H1 (cell line): ENCODE data around the gene DHRS7B. TPM values are rescaled to one million over a fixed set of nuclear protein-coding genes. Genes with fewer than 3 reads are reported as not detected.

ENCODE experiments used
- CEBPB ChIP-seq: IDR thresholded peaks from 2 replicates; pipeline ENCODE4 v1.6.1; 2012; ENCODE audit warnings: low read depth, low read length
- EP300 ChIP-seq, 2 experiments: IDR thresholded peaks; 1 replicate in 1 of 2; 2 replicates in 1 of 2; pipeline ENCODE4 v1.6.1; 2011 to 2012; ENCODE audit warnings: low read depth in 2 of 2, low read length in 2 of 2, mild to moderate bottlenecking in 2 of 2, borderline replicate concordance in 1 of 2, inconsistent platforms in 1 of 2, moderate library complexity in 1 of 2
- GTF2F1 ChIP-seq: IDR thresholded peaks from 2 replicates; pipeline ENCODE4 v1.6.1; 2012; ENCODE audit warnings: low read depth, low read length, improper control_type of control experiment, borderline replicate concordance
- polyA plus RNA-seq, 7 experiments: library from polyadenylated mRNA; depleted of rRNA in 3 of 7; stranded (reverse) in 5 of 7; unstranded in 2 of 7; fragments of >200 nt in 5 of 7; fragments of 200-250 nt in 2 of 7; gene quantifications; 1 replicate in 5 of 7; 2 replicates in 1 of 7; 4 replicates in 1 of 7; pipeline versions ENCODE4 v1.2.1 to v1.2.3, GENCODE V29; 2011 to 2013; ENCODE audit warnings: missing spikeins in 2 of 7, mixed read lengths in 2 of 7
- total RNA-seq: library from RNA; stranded (reverse); fragmentation: NEBNext Ultra II Directional; extraction: Animal tissue kit (Norgen Biotek cat#: 25700); gene quantifications from 2 replicates; pipeline ENCODE4 v1.2.1, GENCODE V29; 2021

DHRS7B gene
- total and polyA plus RNA-seq, 2 of the 8 experiments (the other 6 are each of a cell fraction or from before 2014, with no cell fraction given), result 11.0 to 27.9 TPM

DNA sequence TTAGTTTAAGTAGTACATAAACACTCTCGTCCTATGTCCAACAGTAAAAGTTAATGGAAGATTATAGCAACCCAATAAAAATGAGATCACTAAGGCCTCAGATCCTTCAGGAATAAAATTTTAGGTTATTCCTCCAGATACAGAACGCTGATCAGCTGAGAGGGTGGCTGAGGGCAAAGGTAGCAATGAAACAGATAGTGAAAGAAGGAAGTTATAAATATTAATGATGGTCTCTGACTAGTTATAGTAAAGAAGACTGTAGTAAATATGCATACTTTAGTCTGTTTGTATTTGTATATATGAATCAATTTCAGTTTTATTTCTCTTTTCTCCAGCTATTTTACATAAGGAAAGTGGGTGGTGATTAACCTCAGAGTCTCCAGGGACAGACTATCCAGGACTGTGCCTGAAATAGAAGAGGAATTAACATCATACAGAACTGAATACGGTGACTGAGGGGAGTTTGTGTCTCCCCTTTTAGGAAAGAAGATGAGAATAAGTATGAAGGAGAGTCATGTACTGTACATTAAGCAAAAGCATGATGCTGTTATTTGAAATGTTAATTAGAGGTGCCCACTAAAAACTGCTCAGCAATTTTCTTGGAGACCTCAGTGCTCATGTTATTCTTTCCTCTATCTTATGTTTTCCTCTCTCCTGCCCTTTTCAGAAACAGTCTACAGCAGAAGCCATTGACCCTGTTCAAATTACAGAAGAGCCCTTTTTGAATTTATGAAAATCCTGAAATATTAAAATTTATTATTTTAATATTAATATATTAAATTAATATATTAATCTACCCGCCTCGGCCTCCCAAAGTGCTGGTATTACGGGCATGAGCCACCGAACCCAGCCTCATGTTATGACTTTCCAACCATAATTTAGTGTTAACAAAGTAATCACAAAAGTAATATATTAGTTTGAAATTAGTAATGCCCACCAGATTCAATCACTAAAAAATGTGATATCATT lies 36.5 kb upstream of the DHRS7B start (continued):
- TF ChIP-seq EP300 (IDR thresholded peaks at IDR 0.05; ENCODE audit: borderline replicate concordance in 1 of 2, low read depth in 2 of 2, low read length in 2 of 2) (no peak), CEBPB (no peak), GTF2F1 (no peak)
